Liver (tissue), 3 donors: ENCODE data around the gene DPEP2.

ENCODE experiments used
- ATF3 ChIP-seq: IDR thresholded peaks from 2 replicates; pipeline ENCODE4 v1.6.1; 2016; ENCODE audit warnings: antibody characterized with exemption
- CTCF ChIP-seq: fragments of 150-350 bp; IDR thresholded peaks from 2 replicates; pipeline ENCODE4 v1.5.1; 2017; ENCODE audit warnings: improper control_type of control experiment, low read depth, low read length; ENCODE audit not compliant: missing input control
- EGR1 ChIP-seq, 2 donors: IDR thresholded peaks; 2 replicates each; pipeline ENCODE4 v1.6.1; 2016 to 2018; ENCODE audit warnings: antibody characterized with exemption in 2 of 2, low read depth in 2 of 2
- FOXA2 ChIP-seq: IDR thresholded peaks from 2 replicates; pipeline ENCODE4 v1.6.1; 2016; ENCODE audit warnings: antibody characterized with exemption
- JUND ChIP-seq, 2 donors: IDR thresholded peaks; 2 replicates each; pipeline ENCODE4 v1.6.1; 2016; ENCODE audit warnings: antibody characterized with exemption in 2 of 2
- RAD21 ChIP-seq, 2 donors: IDR thresholded peaks; 2 replicates each; pipeline ENCODE4 v1.6.1; 2016; ENCODE audit warnings: antibody characterized with exemption in 2 of 2, mild to moderate bottlenecking in 2 of 2
- RXRA ChIP-seq, 2 donors: IDR thresholded peaks; 2 replicates each; pipeline ENCODE4 v1.6.1; 2017 to 2018; ENCODE audit warnings: antibody characterized with exemption in 2 of 2, mild to moderate bottlenecking in 1 of 2
- YY1 ChIP-seq: IDR thresholded peaks from 2 replicates; pipeline ENCODE4 v1.6.1; 2016; ENCODE audit warnings: antibody characterized with exemption, mild to moderate bottlenecking
- TF ChIP-seq, protein P1 (sequence below): IDR thresholded peaks from 2 replicates; pipeline ENCODE4 v1.6.1; 2016; ENCODE audit warnings: antibody characterized with exemption, mild to moderate bottlenecking
- TF ChIP-seq, protein P2 (sequence below): IDR thresholded peaks from 2 replicates; pipeline ENCODE4 v1.6.1; 2016; ENCODE audit warnings: antibody characterized with exemption
- donor health status: healthy.
- donor health status: healthy.

- TF ChIP-seq CTCF: no peak
- no peak for TF ChIP-seq RAD21 (IDR thresholded peaks at IDR 0.05)
- no peak for TF ChIP-seq ATF3
- TF ChIP-seq, protein P1, sequence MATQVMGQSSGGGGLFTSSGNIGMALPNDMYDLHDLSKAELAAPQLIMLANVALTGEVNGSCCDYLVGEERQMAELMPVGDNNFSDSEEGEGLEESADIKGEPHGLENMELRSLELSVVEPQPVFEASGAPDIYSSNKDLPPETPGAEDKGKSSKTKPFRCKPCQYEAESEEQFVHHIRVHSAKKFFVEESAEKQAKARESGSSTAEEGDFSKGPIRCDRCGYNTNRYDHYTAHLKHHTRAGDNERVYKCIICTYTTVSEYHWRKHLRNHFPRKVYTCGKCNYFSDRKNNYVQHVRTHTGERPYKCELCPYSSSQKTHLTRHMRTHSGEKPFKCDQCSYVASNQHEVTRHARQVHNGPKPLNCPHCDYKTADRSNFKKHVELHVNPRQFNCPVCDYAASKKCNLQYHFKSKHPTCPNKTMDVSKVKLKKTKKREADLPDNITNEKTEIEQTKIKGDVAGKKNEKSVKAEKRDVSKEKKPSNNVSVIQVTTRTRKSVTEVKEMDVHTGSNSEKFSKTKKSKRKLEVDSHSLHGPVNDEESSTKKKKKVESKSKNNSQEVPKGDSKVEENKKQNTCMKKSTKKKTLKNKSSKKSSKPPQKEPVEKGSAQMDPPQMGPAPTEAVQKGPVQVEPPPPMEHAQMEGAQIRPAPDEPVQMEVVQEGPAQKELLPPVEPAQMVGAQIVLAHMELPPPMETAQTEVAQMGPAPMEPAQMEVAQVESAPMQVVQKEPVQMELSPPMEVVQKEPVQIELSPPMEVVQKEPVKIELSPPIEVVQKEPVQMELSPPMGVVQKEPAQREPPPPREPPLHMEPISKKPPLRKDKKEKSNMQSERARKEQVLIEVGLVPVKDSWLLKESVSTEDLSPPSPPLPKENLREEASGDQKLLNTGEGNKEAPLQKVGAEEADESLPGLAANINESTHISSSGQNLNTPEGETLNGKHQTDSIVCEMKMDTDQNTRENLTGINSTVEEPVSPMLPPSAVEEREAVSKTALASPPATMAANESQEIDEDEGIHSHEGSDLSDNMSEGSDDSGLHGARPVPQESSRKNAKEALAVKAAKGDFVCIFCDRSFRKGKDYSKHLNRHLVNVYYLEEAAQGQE: no peak
- no peak for TF ChIP-seq EGR1 (IDR thresholded peaks at IDR 0.05; ENCODE audit: low read depth in 2 of 2)
- TF ChIP-seq YY1: no peak
- TF ChIP-seq, protein P2, sequence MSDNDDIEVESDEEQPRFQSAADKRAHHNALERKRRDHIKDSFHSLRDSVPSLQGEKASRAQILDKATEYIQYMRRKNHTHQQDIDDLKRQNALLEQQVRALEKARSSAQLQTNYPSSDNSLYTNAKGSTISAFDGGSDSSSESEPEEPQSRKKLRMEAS: no peak
- TF ChIP-seq JUND (IDR thresholded peaks at IDR 0.05): no peak
- TF ChIP-seq FOXA2: no peak
- no peak for TF ChIP-seq RXRA (IDR thresholded peaks at IDR 0.05)
Observed at GRCh38 chr16:67996666-67997065, 2.6 kb downstream of the DPEP2 start.
